GM12878 (cell line): ENCODE results near the gene DCAF17. TPM values are rescaled to one million over a fixed set of nuclear protein-coding genes. Genes with fewer than 3 reads are reported as not detected.

Experiments used
- ATAC-seq: fragments of 200-7000 bp; cut with Tn5 transposase; 3 replicates; pipeline ENCODE4 v1.9.1; 2020; ENCODE audit warnings: mild to moderate bottlenecking, moderate library complexity
- BruUV-seq: library from RNA; stranded (reverse); fragments of 400-500 nt; replicated peaks from 2 replicates; lab custom pipeline; 2021; lab: Mats Ljungman, UMichigan
- CTCF ChIA-PET: fragments of 300-600 bp; sonication (Branson Sonifier 250); formaldehyde crosslinking; extraction: SDS; loops from one replicate; lab custom pipeline; 2021; ENCODE audit warnings: inconsistent platforms; lab: Yijun Ruan, JAX
- POLR2A ChIA-PET: fragments of 350-600 bp; formaldehyde crosslinking; extraction: SDS; loops from one replicate; lab custom pipeline; 2021; ENCODE audit warnings: inconsistent platforms; lab: Charles Lee
- RAD21 ChIA-PET: fragments of 300-600 bp; sonication (Branson Sonifier 250); formaldehyde crosslinking; loops from one replicate; lab custom pipeline; 2023; ENCODE audit warnings: antibody characterized with exemption; ENCODE audit not compliant: unreplicated experiment; lab: Charles Lee
- SMC1A ChIA-PET: fragments of 300-600 bp; sonication (Branson Sonifier 250); formaldehyde crosslinking; loops from one replicate; lab custom pipeline; 2023; ENCODE audit not compliant: unreplicated experiment, uncharacterized antibody; lab: Charles Lee
- DNase-seq: peaks from one replicate; pipeline ENCODE4 v3.0.0-alpha.2; 2011; ENCODE audit warnings: low read depth, low spot score
- FAIRE-seq: peaks from 3 replicates; lab custom pipeline; 2011; peaks lifted over from hg19 to GRCh38; lab: Jason Lieb, UNC
- H2AFZ ChIP-seq: 2 replicates; pipeline ENCODE4 v1.6.0; 2011; ENCODE audit warnings: low read depth, low read length, control low read depth; ENCODE audit not compliant: control insufficient read depth
- H3K27ac ChIP-seq: 2 replicates; pipeline ENCODE4 v1.5.1; 2011; ENCODE audit warnings: control low read depth; ENCODE audit not compliant: control insufficient read depth, insufficient read depth
- H3K27me3 ChIP-seq, 2 experiments: replicated peaks in 1 of 2; 2 replicates each; pipeline versions ENCODE4 v1.6.0 to v1.6.1; 2011; ENCODE audit warnings: low read length in 1 of 2; ENCODE audit not compliant: control insufficient read depth in 2 of 2, insufficient read depth in 2 of 2
- H3K36me3 ChIP-seq, 2 experiments: 2 replicates each; pipeline ENCODE4 v1.5.1; 2011; ENCODE audit warnings: low read length in 1 of 2; ENCODE audit not compliant: control insufficient read depth in 2 of 2, insufficient read depth in 2 of 2
- H3K4me1 ChIP-seq: 2 replicates; pipeline ENCODE4 v1.6.1; 2011; ENCODE audit warnings: mild to moderate bottlenecking, low read length, moderate library complexity, mixed read lengths; ENCODE audit not compliant: control insufficient read depth, insufficient read depth
- H3K4me2 ChIP-seq: 2 replicates; pipeline ENCODE4 v1.6.0; 2011; ENCODE audit warnings: control low read depth; ENCODE audit not compliant: control insufficient read depth, insufficient read depth
- H3K4me3 ChIP-seq: fragments of 200-600 bp; sonication (generic); 2 replicates; pipeline ENCODE4 v1.5.1; 2016
- H3K79me2 ChIP-seq: 2 replicates; pipeline ENCODE4 v1.6.0; 2011; ENCODE audit warnings: low read length; ENCODE audit not compliant: control insufficient read depth, insufficient read depth
- H3K9ac ChIP-seq: 2 replicates; pipeline ENCODE4 v1.8.0; 2011; ENCODE audit warnings: low read length, control low read depth, mixed read lengths; ENCODE audit not compliant: control insufficient read depth, insufficient read depth
- H3K9me3 ChIP-seq: replicated peaks from 3 replicates; pipeline ENCODE4 v1.5.1; 2011; ENCODE audit warnings: mild to moderate bottlenecking, low read length; ENCODE audit not compliant: control insufficient read depth, insufficient read depth
- H4K20me1 ChIP-seq: 2 replicates; pipeline ENCODE4 v1.6.0; 2011; ENCODE audit not compliant: control insufficient read depth, insufficient read depth
- BRCA1 ChIP-seq: IDR thresholded peaks from 2 replicates; pipeline ENCODE4 v1.6.1; 2011; ENCODE audit warnings: low read depth, low read length, improper control_type of control experiment
- CBFB ChIP-seq: IDR thresholded peaks from 2 replicates; pipeline ENCODE4 v1.6.1; 2016; ENCODE audit warnings: antibody characterized with exemption, low read depth
- CBX3 ChIP-seq: fragments of 200-600 bp; sonication (generic); IDR thresholded peaks from 2 replicates; pipeline ENCODE4 v1.6.1; 2016; ENCODE audit warnings: low read depth, borderline replicate concordance
- FOXM1 ChIP-seq: IDR thresholded peaks from 2 replicates; pipeline ENCODE4 v1.6.1; 2012; ENCODE audit warnings: low read depth, mild to moderate bottlenecking, inconsistent platforms, low read length, moderate library complexity
- GATAD2B ChIP-seq: fragments of 450-650 bp; conservative IDR thresholded peaks from 2 replicates; pipeline ENCODE4 v1.6.1; 2017; ENCODE audit warnings: low read depth, mild to moderate bottlenecking, moderate library complexity
- IKZF1 ChIP-seq: fragments of 450-650 bp; conservative IDR thresholded peaks from 2 replicates; pipeline ENCODE4 v1.6.1; 2017; ENCODE audit warnings: antibody characterized with exemption, mild to moderate bottlenecking
- JUNB ChIP-seq: IDR thresholded peaks from 2 replicates; pipeline ENCODE4 v1.6.1; 2016; ENCODE audit warnings: antibody characterized with exemption, mild to moderate bottlenecking
- MTA3 ChIP-seq: IDR thresholded peaks from 2 replicates; pipeline ENCODE4 v1.6.1; 2012; ENCODE audit warnings: low read length, inconsistent platforms, borderline replicate concordance
- MYB ChIP-seq: fragments of 150-350 bp; IDR thresholded peaks from 2 replicates; pipeline ENCODE4 v1.6.1; 2014; ENCODE audit warnings: mild to moderate bottlenecking, low read depth, low read length, borderline replicate concordance
- NFIC ChIP-seq: IDR thresholded peaks from 2 replicates; pipeline ENCODE4 v1.6.1; 2012; ENCODE audit warnings: low read depth, mild to moderate bottlenecking, inconsistent platforms, low read length, moderate library complexity
- PAX8 ChIP-seq: fragments of 450-650 bp; IDR thresholded peaks from 2 replicates; pipeline ENCODE4 v1.6.1; 2017; ENCODE audit warnings: mild to moderate bottlenecking, moderate library complexity
- SMAD5 ChIP-seq: IDR thresholded peaks from 2 replicates; pipeline ENCODE4 v1.6.1; 2016; ENCODE audit warnings: antibody characterized with exemption, low read depth
- TBL1XR1 ChIP-seq: IDR thresholded peaks from 2 replicates; pipeline ENCODE4 v1.6.1; 2012; ENCODE audit warnings: low read depth, low read length, improper control_type of control experiment
- TCF12 ChIP-seq: IDR thresholded peaks from 2 replicates; pipeline ENCODE4 v1.6.1; 2011; ENCODE audit warnings: low read depth, mild to moderate bottlenecking, low read length
- TCF3 ChIP-seq: IDR thresholded peaks from 2 replicates; pipeline ENCODE4 v1.6.1; 2012; ENCODE audit warnings: low read depth, mild to moderate bottlenecking, low read length, borderline replicate concordance; ENCODE audit not compliant: insufficient read depth
- TCF7 ChIP-seq: IDR thresholded peaks from 2 replicates; pipeline ENCODE4 v1.6.1; 2014; ENCODE audit warnings: antibody characterized with exemption, borderline replicate concordance
- ZNF384 ChIP-seq: IDR thresholded peaks from 2 replicates; pipeline ENCODE4 v1.6.1; 2012; ENCODE audit warnings: low read depth, mild to moderate bottlenecking, low read length, improper control_type of control experiment, borderline replicate concordance
- WGBS: methylation state at CpG from one replicate; pipeline ENCODE4 v1.1.6; 2016; ENCODE audit warnings: low lambda C conversion rate; ENCODE audit not compliant: insufficient replicate concordance, insufficient coverage; ENCODE audit errors: missing lambda C conversion rate; 5-methylcytosine and 5-hydroxymethylcytosine counted together
- in situ Hi-C: fragments of 300-500 bp; cut with MboI; formaldehyde crosslinking; loops from 9 replicates; pipeline ENCODE4 v1.14.3; 2018; ENCODE audit warnings: mixed read lengths
- intact Hi-C: fragments of 100-400 bp; cut with micrococcal nuclease; formaldehyde crosslinking; loops from one replicate; pipeline ENCODE4 v1.14.2; 2022; ENCODE audit not compliant: unreplicated experiment
- polyA plus RNA-seq, 11 experiments: library from polyadenylated mRNA; depleted of rRNA in 4 of 11; unstranded in 6 of 11; stranded (reverse) in 5 of 11; fragments of >200 nt; fragmentation: Nextera tagmentation in 4 of 11; fragmentation: Illumina TruSeq in 1 of 11; extraction: Ambion mirVana in 4 of 11; extraction: Trizol in 1 of 11; gene quantifications; 1 replicate in 1 of 11; 2 replicates in 10 of 11; pipeline versions ENCODE4 v1.2.1 to v1.2.3, GENCODE V29; 2011 to 2016; ENCODE audit warnings: inconsistent platforms in 2 of 11, missing spikeins in 2 of 11, low read depth in 1 of 11
- total RNA-seq, 4 experiments: library from RNA; depleted of rRNA in 3 of 4; stranded (reverse); fragments of >200 nt in 3 of 4; fragmentation: Illumina TruSeq in 1 of 4; extraction: Trizol in 1 of 4; gene quantifications; 2 replicates each; pipeline versions ENCODE4 v1.2.1 to v1.2.3, GENCODE V29; 2013 to 2021
- TF ChIP-seq, protein P1 (sequence below): fragments of 150-350 bp; IDR thresholded peaks from 2 replicates; pipeline ENCODE4 v1.6.1; 2014; ENCODE audit warnings: mild to moderate bottlenecking, low read depth, low read length

Gene DCAF17
- total and polyA plus RNA-seq, 10 of the 15 experiments (the other 5 are each of a cell fraction or from before 2014, with no cell fraction given): 5.2 to 32.9 (median 23.4) TPM

DNA sequence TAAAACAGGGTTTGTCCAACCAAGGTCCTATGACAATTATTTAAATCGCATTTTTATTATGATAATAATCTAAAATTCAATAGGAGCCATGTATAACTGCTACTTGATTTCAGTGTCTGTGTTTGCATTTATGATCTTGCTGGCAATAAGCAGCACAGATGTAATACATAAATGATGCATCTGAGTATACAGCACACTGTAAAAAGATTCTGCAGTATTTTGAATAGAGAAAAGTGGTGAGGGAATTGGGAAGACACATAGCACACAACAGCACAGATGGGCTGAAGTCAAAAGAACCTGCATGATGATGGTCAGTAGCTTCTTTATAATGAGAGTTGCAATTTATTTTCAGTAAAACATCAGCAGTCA, 26.4 kb upstream of the DCAF17 start:
- DNase-seq: no peak
- no TSS peak for BruUV-seq
- no peak for TF ChIP-seq TCF3
- TF ChIP-seq MYB: no peak
- no peak for TF ChIP-seq JUNB
- TF ChIP-seq TCF12: no peak
- TF ChIP-seq CBX3: no peak
- TF ChIP-seq, protein P1, sequence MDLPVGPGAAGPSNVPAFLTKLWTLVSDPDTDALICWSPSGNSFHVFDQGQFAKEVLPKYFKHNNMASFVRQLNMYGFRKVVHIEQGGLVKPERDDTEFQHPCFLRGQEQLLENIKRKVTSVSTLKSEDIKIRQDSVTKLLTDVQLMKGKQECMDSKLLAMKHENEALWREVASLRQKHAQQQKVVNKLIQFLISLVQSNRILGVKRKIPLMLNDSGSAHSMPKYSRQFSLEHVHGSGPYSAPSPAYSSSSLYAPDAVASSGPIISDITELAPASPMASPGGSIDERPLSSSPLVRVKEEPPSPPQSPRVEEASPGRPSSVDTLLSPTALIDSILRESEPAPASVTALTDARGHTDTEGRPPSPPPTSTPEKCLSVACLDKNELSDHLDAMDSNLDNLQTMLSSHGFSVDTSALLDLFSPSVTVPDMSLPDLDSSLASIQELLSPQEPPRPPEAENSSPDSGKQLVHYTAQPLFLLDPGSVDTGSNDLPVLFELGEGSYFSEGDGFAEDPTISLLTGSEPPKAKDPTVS: no peak
- no peak for TF ChIP-seq IKZF1
- TF ChIP-seq FOXM1: 0 out of 2 replicates have a peak, but pooled peaks have one; percentile 15
- TF ChIP-seq BRCA1: no peak
- no peak for TF ChIP-seq CBFB
- no peak for TF ChIP-seq TCF7
- no peak for TF ChIP-seq TBL1XR1
- no peak for TF ChIP-seq PAX8
- TF ChIP-seq ZNF384: no peak
- TF ChIP-seq NFIC: 0 out of 2 replicates have a peak, but pooled peaks have one; percentile 11
- 0 out of 2 replicates have a peak, but pooled peaks have one; percentile 16 for TF ChIP-seq MTA3
- no peak for TF ChIP-seq SMAD5
- no peak for TF ChIP-seq GATAD2B
- TF ChIP-seq, all 136 proteins: peak for 3
- H3K4me1 ChIP-seq: peaks cover 69% of the 10 kb centered on the region
- FAIRE-seq (no peak), ATAC-seq (no peak)
- no peaks in the 10 kb centered on the region for H3K27me3 ChIP-seq
- ChIA-PET CTCF (interaction anchor here (0.7 to 6.3 kb wide), 9 partner anchors 9 to 321 kb away, joined by 3 to 29 read pairs (median 5); no protein-coding TSS in a partner anchor), RAD21 (interaction anchor here (0.7 to 7.0 kb wide), 9 partner anchors 9 to 84 kb away, joined by 3 to 208 read pairs (median 10); no protein-coding TSS in a partner anchor), POLR2A (interaction anchor here (0.7 to 7.0 kb wide), 12 partner anchors 9 to 409 kb away, joined by 3 to 168 read pairs (median 4); no protein-coding TSS in a partner anchor), SMC1A (interaction anchor here (0.8 to 8.3 kb wide), 11 partner anchors 8 to 320 kb away, joined by 3 to 273 read pairs (median 4); no protein-coding TSS in a partner anchor)
- peak overlapping the region; percentile 93 for H3K27ac ChIP-seq
- WGBS: 26% methylated on average over 1 of the region's 1 CpG
- H4K20me1 ChIP-seq: no peaks in the 10 kb centered on the region
- H3K9ac ChIP-seq: no peak overlapping the region
- peaks cover 11% of the 10 kb centered on the region for H3K9me3 ChIP-seq
- H3K4me2 ChIP-seq: peak overlapping the region; percentile 86
- intact Hi-C loops: loop anchor here (2.0 kb wide), 2 partner anchors 17 to 89 kb away; no protein-coding TSS in a partner anchor
- in situ Hi-C loops: no loop called here
- H3K79me2 ChIP-seq: peaks cover 82% of the 10 kb centered on the region
- peak overlapping the region; percentile 67 for H2AFZ ChIP-seq
- H3K36me3 ChIP-seq: peaks cover 0 to 3% of the 10 kb centered on the region in 2 experiments; a peak in 3 of 4 replicates
- H3K4me3 ChIP-seq: no peak overlapping the region
